Measurements from ENCODE around the gene CALM3. TPM values are rescaled to one million over a fixed set of nuclear protein-coding genes. Genes with fewer than 3 reads are reported as not detected.
A peak's percentile ranks its signal among the peaks of the same experiment; 100 is the strongest.

Gene CALM3
- total and polyA plus RNA-seq, 2 experiments from 2014 or later, result 237 to 246 TPM

- TF ChIP-seq EZH2phosphoT487 (IDR thresholded peaks at IDR 0.05; ENCODE audit: low read depth, severe bottlenecking, unreplicated experiment), result no peak
- TF ChIP-seq, protein P1, sequence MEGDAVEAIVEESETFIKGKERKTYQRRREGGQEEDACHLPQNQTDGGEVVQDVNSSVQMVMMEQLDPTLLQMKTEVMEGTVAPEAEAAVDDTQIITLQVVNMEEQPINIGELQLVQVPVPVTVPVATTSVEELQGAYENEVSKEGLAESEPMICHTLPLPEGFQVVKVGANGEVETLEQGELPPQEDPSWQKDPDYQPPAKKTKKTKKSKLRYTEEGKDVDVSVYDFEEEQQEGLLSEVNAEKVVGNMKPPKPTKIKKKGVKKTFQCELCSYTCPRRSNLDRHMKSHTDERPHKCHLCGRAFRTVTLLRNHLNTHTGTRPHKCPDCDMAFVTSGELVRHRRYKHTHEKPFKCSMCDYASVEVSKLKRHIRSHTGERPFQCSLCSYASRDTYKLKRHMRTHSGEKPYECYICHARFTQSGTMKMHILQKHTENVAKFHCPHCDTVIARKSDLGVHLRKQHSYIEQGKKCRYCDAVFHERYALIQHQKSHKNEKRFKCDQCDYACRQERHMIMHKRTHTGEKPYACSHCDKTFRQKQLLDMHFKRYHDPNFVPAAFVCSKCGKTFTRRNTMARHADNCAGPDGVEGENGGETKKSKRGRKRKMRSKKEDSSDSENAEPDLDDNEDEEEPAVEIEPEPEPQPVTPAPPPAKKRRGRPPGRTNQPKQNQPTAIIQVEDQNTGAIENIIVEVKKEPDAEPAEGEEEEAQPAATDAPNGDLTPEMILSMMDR (IDR thresholded peaks at IDR 0.05; ENCODE audit: poor library complexity), result no peak
- TF ChIP-seq EZH2 (IDR thresholded peaks at IDR 0.05; ENCODE audit: borderline replicate concordance), result no peak
- DNase-seq (ENCODE audit: low spot score), result no peak
- H3K79me2 ChIP-seq, result no peaks in the 10 kb centered on the region
- H3K27me3 ChIP-seq, result peaks cover 30% of the 10 kb centered on the region
- peaks cover 13% of the 10 kb centered on the region for H3K4me1 ChIP-seq (ENCODE audit: insufficient read depth)
- no peaks in the 10 kb centered on the region for H3K9me2 ChIP-seq (replicated peaks; ENCODE audit: insufficient read depth)
- H4K20me1 ChIP-seq (ENCODE audit: insufficient read depth, poor library complexity, severe bottlenecking), result no peaks in the 10 kb centered on the region
- H3K4me3 ChIP-seq, result no peak overlapping the region
- H2AFZ ChIP-seq, result no peak overlapping the region
- H3K27ac ChIP-seq, result no peak overlapping the region
- H3K36me3 ChIP-seq (replicated peaks; ENCODE audit: insufficient read depth, low read depth), result no peaks in the 10 kb centered on the region
- no peaks in the 10 kb centered on the region for H3K9me3 ChIP-seq (ENCODE audit: low read depth)
- WGBS (ENCODE audit: low lambda C conversion rate, missing lambda C conversion rate), result 81% methylated on average over 14 of the region's 14 CpGs
- H3K4me2 ChIP-seq, result peak overlapping the region; percentile 86
These were observed 36.1 kb downstream of the CALM3 start for GRCh38 chr19:46637224-46637623.

DNA sequence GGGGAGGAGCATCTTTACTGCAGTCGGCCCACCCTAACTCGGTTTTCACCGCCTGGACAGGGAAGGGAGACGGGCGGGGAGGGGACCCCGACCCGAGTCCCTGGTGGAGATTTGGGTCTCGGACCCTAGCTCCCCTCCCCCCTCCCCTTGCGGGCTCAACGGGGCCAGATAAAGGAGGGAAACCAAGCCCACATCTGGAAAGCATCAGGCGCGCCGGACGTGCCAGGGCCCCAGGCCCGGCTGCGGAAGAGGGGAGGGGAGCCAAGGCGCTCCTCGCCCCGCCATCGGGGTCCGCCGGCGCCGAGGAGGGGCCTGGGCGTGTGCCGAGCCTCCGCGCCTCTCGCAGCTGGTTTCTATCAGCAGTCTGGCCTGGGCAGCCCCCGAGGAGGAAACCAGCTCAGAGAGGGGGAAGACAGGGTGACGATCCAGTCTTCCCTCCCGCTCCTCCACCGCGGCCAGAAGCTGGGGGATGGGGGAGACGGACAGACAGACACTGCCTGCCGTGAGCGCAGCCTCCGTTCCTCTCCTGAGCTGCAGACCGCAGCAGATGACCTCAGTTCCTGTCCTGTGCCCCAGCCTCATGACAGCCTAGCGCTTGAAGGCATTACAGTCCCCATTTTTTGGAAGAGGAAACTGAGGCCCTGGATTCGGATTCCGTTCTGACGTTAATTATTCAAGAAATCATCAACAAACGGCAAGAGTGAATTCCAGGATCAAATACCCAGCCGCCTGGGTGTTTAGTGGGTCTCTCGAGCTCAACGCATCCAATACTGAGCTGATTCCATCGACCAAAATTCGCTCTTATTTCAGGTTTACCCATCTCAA is 38.4 kb downstream of the CALM3 start:
- peak overlapping the region; percentile 45 for H2AFZ ChIP-seq
- H3K27me3 ChIP-seq, result peaks cover 23% of the 10 kb centered on the region
- H4K20me1 ChIP-seq (ENCODE audit: insufficient read depth, poor library complexity, severe bottlenecking), result no peaks in the 10 kb centered on the region
- H3K36me3 ChIP-seq (replicated peaks; ENCODE audit: insufficient read depth, low read depth), result no peaks in the 10 kb centered on the region
- H3K4me2 ChIP-seq, result peak overlapping the region; percentile 86
- no peak for TF ChIP-seq EZH2 (IDR thresholded peaks at IDR 0.05; ENCODE audit: borderline replicate concordance)
- TF ChIP-seq, protein P1 (IDR thresholded peaks at IDR 0.05; ENCODE audit: poor library complexity), result no peak
- TF ChIP-seq EZH2phosphoT487 (IDR thresholded peaks at IDR 0.05; ENCODE audit: low read depth, severe bottlenecking, unreplicated experiment), result no peak
- H3K27ac ChIP-seq, result peak overlapping the region; percentile 97
- 8% methylated on average over 38 of the region's 49 CpGs for WGBS (ENCODE audit: low lambda C conversion rate, missing lambda C conversion rate)
- peak; percentile 88 for DNase-seq (ENCODE audit: low spot score)
- H3K4me1 ChIP-seq (ENCODE audit: insufficient read depth), result peaks cover 7% of the 10 kb centered on the region
- no peaks in the 10 kb centered on the region for H3K9me2 ChIP-seq (replicated peaks; ENCODE audit: insufficient read depth)
- no peaks in the 10 kb centered on the region for H3K79me2 ChIP-seq
- H3K9me3 ChIP-seq (ENCODE audit: low read depth), result no peaks in the 10 kb centered on the region
- peak overlapping the region; percentile 56 for H3K4me3 ChIP-seq

DNA sequence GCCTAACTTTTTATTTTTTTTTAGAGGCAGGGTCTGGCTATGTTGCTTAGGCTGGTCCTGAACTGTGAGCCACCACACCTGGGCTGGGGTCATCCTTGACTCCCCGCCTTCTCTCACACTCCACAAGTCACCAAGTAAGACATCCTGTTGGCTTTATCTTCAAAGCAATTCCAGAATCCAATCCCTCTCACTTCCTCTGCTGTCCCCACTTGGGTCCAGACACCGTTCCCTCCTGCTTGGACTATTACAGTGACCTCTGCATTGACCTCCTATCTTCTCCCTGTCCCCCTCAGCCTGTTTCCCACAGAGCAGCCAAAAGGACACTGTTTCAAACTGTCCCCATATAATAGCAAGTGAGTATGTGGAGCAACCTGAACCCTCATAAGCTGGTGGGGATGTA is 39.5 kb downstream of the CALM3 start:
- H3K9me3 ChIP-seq (ENCODE audit: low read depth), result no peaks in the 10 kb centered on the region
- DNase-seq (ENCODE audit: low spot score), result no peak
- no peaks in the 10 kb centered on the region for H3K9me2 ChIP-seq (replicated peaks; ENCODE audit: insufficient read depth)
- TF ChIP-seq EZH2 (IDR thresholded peaks at IDR 0.05; ENCODE audit: borderline replicate concordance) (no peak), EZH2phosphoT487 (IDR thresholded peaks at IDR 0.05; ENCODE audit: low read depth, severe bottlenecking, unreplicated experiment) (no peak)
- TF ChIP-seq, protein P1 (IDR thresholded peaks at IDR 0.05; ENCODE audit: poor library complexity), result no peak
- no peaks in the 10 kb centered on the region for H4K20me1 ChIP-seq (ENCODE audit: insufficient read depth, poor library complexity, severe bottlenecking)
- 68% methylated on average over 2 of the region's 2 CpGs for WGBS (ENCODE audit: low lambda C conversion rate, missing lambda C conversion rate)
- H3K4me3 ChIP-seq, result no peak overlapping the region
- H3K79me2 ChIP-seq, result no peaks in the 10 kb centered on the region
- peak overlapping the region; percentile 27 for H3K27ac ChIP-seq
- H3K4me1 ChIP-seq (ENCODE audit: insufficient read depth), result peaks cover 7% of the 10 kb centered on the region
- peaks cover 16% of the 10 kb centered on the region for H3K27me3 ChIP-seq
- H3K36me3 ChIP-seq (replicated peaks; ENCODE audit: insufficient read depth, low read depth), result no peaks in the 10 kb centered on the region
- H2AFZ ChIP-seq, result no peak overlapping the region
- H3K4me2 ChIP-seq, result no peak overlapping the region
